ENCODE measurements around the gene WFIKKN1.

WFIKKN1 gene

DNA sequence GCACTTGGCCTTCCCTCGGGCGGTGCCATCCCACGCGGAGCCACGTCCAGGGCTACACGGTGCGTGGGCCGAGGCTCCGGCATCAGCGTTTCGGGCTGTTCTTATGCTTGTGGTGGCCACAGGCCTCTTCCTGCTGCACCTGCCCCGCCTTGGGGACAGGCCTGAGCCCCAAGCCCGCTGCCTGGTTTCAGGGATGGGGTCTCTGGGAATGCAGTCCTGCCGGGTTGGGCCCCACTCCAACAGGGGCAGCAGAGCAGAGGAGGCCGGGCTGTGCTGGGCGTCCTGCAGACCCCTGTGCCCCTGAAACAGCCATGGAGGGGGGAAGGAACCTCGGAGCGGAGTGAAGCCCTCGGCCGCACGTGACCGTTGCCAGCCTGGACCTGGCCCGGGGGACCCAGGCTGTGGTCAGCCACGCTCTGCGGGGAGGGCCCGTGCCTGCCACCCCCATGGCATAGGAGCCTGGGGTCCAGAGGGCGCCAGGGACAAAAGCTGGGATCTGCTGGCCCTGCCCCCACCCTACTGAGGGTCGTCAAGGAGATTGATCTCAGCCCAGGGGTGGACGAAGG is 453 bp upstream of the WFIKKN1 start:
- Histone ChIP-seq H3K36me3 (replicated peaks; ENCODE audit: low read depth, low read length) (peaks cover 12% of the 10 kb centered on the region), H4K20me1 (ENCODE audit: insufficient read depth, low read length) (peaks cover 10% of the 10 kb centered on the region; the same call in 1 of the 2 replicates), H3K9ac (ENCODE audit: low read length) (no peak overlapping the region), H3K4me3 (ENCODE audit: low read length) (no peak overlapping the region), H2AFZ (ENCODE audit: low read depth, low read length) (no peak overlapping the region), H3K9me3 (ENCODE audit: insufficient read depth, low read length) (no peaks in the 10 kb centered on the region), H3K4me1 (ENCODE audit: low read length) (peaks cover 7% of the 10 kb centered on the region), H3K27ac (ENCODE audit: low read length) (no peak overlapping the region), H3K4me2 (ENCODE audit: low read length) (no peak overlapping the region), H3K79me2 (ENCODE audit: low read length) (peaks cover 8% of the 10 kb centered on the region), H3K27me3 (ENCODE audit: low read depth, low read length) (no peaks in the 10 kb centered on the region)
- TF ChIP-seq EZH2phosphoT487 (IDR thresholded peaks at IDR 0.05; ENCODE audit: low read depth) (no peak), CTCF (IDR thresholded peaks at IDR 0.05; ENCODE audit: low read depth, low read length) (no peak)

- H3K79me2 ChIP-seq (ENCODE audit: low read length) = peaks cover 16% of the 10 kb centered on the region
- TF ChIP-seq EZH2phosphoT487 (IDR thresholded peaks at IDR 0.05; ENCODE audit: low read depth) (no peak), CTCF (IDR thresholded peaks at IDR 0.05; ENCODE audit: low read depth, low read length) (no peak)
- H2AFZ ChIP-seq (ENCODE audit: low read depth, low read length) = no peak overlapping the region
- H3K9ac ChIP-seq (ENCODE audit: low read length) = no peak overlapping the region
- no peak overlapping the region for H3K4me3 ChIP-seq (ENCODE audit: low read length)
- no peaks in the 10 kb centered on the region for H3K9me3 ChIP-seq (ENCODE audit: insufficient read depth, low read length)
- no peaks in the 10 kb centered on the region for H3K27me3 ChIP-seq (ENCODE audit: low read depth, low read length)
- H3K4me1 ChIP-seq (ENCODE audit: low read length) = peaks cover 7% of the 10 kb centered on the region
- H3K4me2 ChIP-seq (ENCODE audit: low read length) = no peak overlapping the region
- H4K20me1 ChIP-seq (ENCODE audit: insufficient read depth, low read length) = peaks cover 10% of the 10 kb centered on the region; the same call in 1 of the 2 replicates
- H3K36me3 ChIP-seq (replicated peaks; ENCODE audit: low read depth, low read length) = peaks cover 12% of the 10 kb centered on the region
- no peak overlapping the region for H3K27ac ChIP-seq (ENCODE audit: low read length)
These were observed 1.1 kb downstream of the WFIKKN1 start for GRCh38 chr16:631808-632358.

DNA sequence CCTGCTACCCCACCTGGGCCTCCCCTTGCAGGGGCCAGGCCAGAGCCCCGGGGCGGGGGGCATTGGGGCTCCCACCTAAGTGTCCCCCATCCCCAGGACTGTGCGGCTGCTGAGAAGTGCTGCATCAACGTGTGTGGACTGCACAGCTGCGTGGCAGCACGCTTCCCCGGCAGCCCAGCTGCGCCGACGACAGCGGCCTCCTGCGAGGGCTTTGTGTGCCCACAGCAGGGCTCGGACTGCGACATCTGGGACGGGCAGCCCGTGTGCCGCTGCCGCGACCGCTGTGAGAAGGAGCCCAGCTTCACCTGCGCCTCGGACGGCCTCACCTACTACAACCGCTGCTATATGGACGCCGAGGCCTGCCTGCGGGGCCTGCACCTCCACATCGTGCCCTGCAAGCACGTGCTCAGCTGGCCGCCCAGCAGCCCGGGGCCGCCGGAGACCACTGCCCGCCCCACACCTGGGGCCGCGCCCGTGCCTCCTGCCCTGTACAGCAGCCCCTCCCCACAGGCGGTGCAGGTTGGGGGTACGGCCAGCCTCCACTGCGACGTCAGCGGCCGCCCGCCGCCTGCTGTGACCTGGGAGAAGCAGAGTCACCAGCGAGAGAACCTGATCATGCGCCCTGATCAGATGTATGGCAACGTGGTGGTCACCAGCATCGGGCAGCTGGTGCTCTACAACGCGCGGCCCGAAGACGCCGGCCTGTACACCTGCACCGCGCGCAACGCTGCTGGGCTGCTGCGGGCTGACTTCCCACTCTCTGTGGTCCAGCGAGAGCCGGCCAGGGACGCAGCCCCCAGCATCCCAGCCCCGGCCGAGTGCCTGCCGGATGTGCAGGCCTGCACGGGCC is 1.9 kb downstream of the WFIKKN1 start:
- peaks cover 16% of the 10 kb centered on the region for H3K79me2 ChIP-seq (ENCODE audit: low read length)
- no peak overlapping the region for H3K4me3 ChIP-seq (ENCODE audit: low read length)
- H3K9me3 ChIP-seq (ENCODE audit: insufficient read depth, low read length) = no peaks in the 10 kb centered on the region
- no peaks in the 10 kb centered on the region for H3K27me3 ChIP-seq (ENCODE audit: low read depth, low read length)
- H3K4me2 ChIP-seq (ENCODE audit: low read length) = no peak overlapping the region
- no peak overlapping the region for H2AFZ ChIP-seq (ENCODE audit: low read depth, low read length)
- peaks cover 10% of the 10 kb centered on the region for H3K4me1 ChIP-seq (ENCODE audit: low read length)
- TF ChIP-seq CTCF (IDR thresholded peaks at IDR 0.05; ENCODE audit: low read depth, low read length) = no peak
- no peak for TF ChIP-seq EZH2phosphoT487 (IDR thresholded peaks at IDR 0.05; ENCODE audit: low read depth)
- no peak overlapping the region for H3K9ac ChIP-seq (ENCODE audit: low read length)
- H4K20me1 ChIP-seq (ENCODE audit: insufficient read depth, low read length) = peaks cover 10% of the 10 kb centered on the region; the same call in 1 of the 2 replicates
- H3K27ac ChIP-seq (ENCODE audit: low read length) = no peak overlapping the region
- peaks cover 12% of the 10 kb centered on the region for H3K36me3 ChIP-seq (replicated peaks; ENCODE audit: low read depth, low read length)
